GM18873 (cell line): ENCODE data around the gene CDK12.

ENCODE experiments used
- ATAC-seq: cut with Tn5 transposase; IDR thresholded peaks from one replicate; pipeline ENCODE4 v1.9.1; 2021; ENCODE audit warnings: mild to moderate bottlenecking, moderate library complexity, moderate number of reproducible peaks; ENCODE audit not compliant: unreplicated experiment, low FRiP score

Gene CDK12

DNA sequence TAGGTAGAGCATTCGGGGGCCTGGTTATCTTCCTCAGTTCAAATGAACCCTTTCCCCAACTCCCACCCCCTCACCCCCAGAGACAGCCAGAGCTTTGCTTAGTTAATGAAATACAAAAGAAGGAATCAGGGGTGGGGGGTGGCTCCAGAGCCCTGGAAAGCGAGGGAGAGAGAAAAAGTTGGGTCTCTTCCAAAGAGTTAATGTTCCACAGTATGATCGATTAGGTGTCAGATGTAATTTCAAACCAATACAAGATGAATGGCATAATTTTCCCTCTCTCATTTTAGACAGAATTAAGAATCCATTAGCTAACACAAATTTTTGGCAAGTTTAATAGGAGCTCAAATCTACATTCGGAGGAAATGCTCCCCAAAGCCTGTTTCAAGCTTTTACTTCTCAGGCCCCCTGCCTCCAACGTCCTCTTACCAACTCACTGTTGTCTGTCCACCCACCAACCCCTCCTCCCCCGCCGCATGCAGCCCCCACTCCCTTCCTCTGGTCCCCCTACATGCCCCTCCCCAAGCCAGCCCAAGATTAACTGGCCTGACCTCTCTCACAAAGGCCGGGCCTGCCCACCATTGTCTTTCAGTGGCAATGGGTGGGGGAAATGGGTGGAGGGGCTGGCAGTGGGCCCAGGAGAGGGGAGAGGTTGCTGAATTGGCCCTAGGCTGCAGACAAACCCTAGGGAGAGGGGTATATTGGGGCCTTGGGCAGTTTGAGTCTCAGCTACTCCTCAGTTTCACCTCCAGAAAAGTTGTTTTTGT lies 118.2 kb downstream of the CDK12 start:
- no peak for ATAC-seq

DNA sequence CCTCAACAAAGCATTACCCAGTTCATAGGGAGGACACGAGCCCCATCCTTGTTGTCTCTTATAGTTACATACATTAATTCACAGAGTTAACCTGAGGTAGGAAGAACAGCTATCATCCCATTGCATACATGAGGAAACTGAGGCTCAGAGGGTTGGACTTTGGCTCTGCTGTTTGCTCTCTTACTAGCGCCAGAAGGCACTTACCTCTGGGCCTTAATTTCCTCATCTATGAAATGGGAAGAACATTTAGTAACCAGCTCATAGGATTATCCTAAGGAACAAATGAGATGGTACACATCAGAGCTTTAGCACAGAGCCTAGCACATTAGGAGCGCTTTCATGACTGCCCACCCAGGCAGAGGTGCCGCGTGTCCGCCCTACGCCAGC lies 118.8 kb downstream of the CDK12 start:
- no peak for ATAC-seq

DNA sequence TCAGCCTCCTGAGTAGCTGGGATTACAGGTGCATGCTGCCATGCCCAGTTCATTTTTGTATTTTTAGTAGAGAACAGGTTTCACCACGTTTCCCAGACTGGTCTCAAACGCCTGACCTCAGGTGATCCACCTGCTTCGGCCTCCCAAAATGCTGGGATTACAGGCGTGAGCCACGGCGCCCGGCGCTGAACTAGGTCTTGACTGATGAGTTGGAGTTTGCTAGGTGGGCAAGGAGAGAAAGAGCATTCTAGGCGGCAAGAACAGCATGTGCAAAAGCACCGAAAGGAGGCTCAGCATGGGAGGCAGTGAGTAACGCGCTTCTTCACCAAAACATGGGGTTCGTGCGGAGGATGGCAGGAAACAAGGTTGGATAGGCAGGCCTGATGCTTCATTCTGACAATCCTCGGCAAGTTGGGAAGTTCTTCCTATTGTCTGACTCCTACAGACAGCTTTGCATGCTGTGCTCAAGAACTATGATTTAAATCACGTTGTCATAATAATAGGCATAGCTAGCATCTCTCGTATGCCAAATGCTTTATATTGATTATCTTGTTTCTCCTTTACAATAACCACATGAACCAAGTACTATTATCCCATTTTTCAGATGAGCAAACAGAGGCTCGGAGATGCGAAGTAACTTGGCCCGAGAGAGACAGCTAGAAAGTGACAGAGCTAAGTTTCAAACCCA lies 119.9 kb downstream of the CDK12 start:
- ATAC-seq, result no peak

DNA sequence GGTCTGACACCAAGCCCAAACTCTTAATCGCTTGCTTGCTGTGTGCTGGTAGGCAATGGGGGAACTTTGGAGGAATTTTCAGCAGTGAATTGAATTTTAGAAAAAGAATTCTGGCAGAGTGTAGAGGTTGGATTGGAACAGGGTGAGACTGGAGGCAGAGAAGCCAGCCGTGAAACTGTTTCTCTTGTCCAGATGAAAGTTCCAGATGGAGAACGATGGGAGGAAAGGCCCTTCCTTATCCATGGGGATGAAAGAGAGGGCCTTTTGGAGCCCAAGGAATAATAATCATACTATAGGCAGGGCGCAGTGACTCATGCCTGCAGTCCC lies 120.4 kb downstream of the CDK12 start:
- ATAC-seq, result no peak

DNA sequence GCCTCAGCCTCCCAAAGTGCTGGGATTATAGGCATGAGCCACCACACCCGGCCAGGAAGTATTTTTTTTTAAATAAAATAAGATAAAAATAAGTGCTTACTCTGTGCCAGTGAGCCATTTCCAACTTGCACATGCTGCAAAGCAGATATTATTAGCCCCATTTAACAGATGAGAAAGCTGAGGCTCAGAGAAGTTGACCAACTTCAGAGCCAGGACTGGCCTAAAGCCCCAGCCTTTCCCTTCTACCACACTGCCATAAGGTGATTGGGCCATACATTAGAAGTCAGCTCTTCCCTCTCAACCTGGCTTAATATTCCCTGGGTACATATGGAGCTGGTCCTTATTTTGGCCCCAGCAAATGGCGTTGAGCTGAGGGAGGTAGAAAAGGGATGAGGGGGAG lies 121.4 kb downstream of the CDK12 start:
- ATAC-seq, result no peak
